ENCODE data around the gene INSL6.
"Not testable (repeated sequence)": the region's sequence is repeated elsewhere in the genome, so short reads cannot be mapped to it uniquely, and the experiment has no call there.

INSL6 gene, protein sequence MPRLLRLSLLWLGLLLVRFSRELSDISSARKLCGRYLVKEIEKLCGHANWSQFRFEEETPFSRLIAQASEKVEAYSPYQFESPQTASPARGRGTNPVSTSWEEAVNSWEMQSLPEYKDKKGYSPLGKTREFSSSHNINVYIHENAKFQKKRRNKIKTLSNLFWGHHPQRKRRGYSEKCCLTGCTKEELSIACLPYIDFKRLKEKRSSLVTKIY

DNA sequence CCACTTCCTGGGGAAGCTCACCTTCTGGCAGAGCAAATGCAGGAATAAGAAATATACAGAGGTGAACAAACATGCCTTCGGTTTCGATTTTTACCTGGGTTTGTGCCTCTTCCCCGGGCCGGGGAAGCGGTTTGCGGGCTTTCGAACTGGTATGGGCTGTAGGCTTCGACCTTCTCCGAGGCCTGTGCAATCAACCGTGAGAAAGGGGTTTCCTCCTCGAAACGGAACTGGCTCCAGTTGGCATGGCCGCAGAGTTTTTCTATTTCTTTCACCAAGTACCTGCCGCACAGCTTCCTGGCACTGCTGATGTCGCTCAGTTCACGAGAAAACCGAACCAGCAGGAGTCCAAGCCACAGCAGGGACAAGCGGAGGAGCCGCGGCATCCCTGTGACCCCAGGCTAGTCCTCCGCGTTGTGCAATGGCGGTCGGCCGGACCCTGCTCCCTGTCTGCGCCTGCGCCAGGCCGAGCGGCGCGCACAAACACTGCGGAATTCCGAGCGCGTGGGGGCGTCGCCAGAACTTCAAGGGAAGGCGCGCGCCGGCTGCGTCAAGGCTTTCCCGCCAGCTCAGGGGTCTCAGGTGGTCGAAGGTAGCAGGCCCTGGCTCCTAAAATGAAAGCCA, at the start of gene INSL6:
Gene INSL6, minus strand, starts transcription at position 420 of the 621 bp plus-strand sequence. Its CDS starts 37 bp downstream, at position 383.
- DNase-seq: no peak

DNA sequence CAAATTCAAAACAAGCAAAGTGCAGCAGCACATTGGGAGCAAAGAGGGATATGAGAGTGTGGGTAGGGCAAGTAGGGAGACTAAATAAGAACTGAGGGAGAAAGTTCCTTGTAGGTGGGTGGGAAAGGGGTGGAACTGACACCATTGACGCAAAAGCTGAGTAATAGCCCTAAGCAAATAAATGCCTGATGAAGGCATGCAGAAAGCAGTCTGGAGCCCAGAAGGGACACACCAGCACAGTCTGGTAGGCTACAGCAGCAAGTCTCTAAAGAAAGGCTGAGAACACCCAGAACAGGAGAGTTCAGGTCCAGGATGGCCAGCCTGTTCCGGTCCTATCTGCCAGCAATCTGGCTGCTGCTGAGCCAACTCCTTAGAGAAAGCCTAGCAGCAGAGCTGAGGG, 45.8 kb upstream of the INSL6 start, which contains the start of gene INSL4:
Gene INSL4, plus strand, starts transcription at position 208 of the 400 bp plus-strand sequence. Its CDS starts 105 bp downstream, at position 313.
- DNase-seq: no peak

DNA sequence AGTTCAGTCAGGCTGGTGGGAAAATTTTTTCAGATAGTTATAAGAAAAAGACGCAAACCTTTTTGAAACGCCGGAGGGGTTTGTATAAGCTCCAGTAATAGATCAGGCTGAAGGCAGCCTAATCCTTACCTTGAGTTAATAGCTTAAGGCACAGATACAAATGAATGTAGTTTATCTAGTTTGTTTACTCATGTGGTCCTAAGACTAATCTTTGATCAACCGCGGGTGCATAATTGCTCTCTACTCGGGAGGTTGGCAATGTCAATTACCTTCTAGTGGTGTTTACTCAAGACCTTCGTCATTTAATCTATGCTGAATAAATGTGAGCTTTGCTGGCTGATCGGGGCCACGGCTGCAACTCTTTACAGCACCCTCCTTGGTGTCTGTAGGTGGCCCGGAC, 45.1 kb upstream of the INSL6 start:
- no peak for DNase-seq

DNA sequence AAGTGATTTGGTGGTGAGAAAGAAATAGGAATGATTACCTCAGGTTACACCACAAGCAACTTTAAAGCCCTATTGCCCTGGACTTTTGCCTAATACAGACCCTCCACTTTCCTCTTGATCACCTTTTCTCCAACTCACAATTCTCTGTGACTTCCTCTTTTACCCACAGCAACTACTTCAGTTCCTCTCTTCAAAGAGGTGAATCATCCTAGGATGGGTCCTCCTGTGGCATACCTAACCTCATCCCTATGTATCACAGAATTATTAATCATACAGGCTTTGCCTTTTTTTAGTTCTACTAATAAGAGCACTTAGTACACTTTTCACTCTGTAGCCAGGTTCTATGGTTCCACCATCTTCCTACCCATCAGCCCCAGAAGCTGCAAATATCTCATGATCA, 19.6 kb upstream of the INSL6 start:
- DNase-seq: no peak

DNA sequence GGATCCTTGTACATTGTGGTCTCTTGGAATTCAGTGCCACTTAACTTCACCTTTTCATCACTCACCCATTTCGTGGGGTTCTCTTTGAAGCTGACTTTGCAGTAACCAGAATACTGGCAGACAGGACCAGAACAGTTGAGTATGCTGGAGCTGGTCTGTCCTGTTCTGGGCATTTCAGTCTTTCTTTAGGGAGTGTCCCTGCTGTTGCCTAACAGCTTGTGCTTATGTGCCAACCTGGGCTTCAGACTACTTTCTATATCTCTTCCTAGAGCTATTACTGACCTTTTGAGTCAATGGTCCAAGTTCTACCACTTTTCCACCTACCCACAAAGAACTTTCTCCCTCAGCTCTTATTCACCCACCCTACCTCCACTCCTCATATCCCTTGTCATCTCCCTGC, 10.0 kb upstream of the INSL6 start:
- no peak for DNase-seq

DNA sequence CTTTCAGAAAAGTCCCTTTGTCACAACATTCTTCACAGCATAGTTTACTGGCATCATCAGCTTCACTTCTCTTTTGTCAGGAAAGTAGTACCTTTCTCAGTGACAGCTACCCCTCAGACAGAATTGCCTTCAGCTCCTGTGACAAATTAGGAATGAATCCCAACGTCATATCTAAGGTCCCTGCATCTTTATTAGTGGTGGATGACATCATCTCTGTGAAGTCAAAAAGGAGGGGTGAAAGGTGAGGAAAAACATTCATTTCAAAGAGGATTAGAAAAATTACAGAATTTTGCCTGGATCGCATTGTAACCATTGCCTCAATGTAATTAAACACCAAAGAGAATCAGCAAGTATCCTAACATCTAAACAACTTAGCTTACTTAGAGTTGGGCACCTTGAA, 7.9 kb upstream of the INSL6 start:
- DNase-seq: no peak

DNA sequence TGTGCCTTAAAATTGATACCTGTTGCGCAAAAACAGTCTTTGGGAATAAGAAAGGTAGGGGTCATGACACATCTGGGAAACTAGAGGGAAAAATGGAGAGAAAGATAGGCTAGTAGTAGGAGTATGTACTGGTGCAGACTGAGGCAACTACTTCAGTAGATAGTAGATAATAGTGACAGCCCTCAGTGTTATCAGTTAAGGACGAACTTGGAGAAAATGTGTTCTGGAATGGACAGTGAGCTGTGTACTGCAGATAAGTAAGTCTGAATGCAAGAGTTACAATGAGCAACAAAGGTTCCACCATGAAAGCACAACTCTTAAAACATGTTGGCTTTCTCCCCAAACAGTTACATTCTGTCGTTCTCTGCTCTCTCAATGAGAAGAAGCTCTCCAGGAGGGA, 6.5 kb upstream of the INSL6 start:
- DNase-seq: no peak

DNA sequence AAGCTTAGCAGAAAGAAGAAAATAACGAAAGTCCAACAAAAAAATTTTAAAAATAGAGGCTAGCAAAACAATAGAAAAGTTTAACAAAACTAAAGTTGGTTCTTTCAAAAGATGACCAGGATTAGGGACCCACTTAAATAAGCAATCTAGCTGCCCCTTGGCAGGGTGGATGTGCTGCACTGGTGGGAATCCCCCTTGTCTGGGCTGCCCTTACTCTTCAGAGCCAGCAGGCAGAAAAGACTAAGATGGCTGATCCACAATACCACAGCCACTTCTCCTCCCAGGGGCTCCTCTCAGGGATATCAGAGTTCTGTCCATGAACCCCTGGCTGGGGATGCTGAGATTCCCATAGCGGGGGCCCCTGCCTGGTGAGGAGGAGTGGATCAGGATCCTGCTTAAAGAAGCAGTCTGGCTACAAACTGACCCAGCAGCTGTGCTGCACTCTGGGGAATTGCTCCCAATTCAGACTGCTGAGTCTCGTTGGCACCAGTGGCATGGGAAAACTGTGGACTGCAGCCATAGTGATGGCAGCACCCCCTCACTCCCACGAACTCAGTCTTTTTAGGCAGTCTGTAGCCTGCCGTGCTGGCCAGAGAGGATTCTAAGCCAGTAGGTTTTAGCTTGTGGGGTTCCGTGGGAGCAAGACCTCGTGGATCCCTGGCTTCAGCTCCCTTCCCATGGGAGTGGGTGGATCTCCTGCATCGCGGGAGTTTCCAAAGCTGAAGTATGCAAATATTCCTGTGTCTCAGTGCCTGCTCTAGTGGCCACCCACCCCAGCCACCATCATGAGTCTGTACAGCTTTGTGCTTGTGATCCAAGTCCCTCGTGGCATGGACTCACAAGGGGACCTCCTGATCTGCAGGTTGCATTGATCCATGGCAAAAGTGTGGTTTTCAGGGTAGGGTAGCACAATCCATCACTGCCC, 2.9 kb upstream of the INSL6 start:
- DNase-seq: no peak

DNA sequence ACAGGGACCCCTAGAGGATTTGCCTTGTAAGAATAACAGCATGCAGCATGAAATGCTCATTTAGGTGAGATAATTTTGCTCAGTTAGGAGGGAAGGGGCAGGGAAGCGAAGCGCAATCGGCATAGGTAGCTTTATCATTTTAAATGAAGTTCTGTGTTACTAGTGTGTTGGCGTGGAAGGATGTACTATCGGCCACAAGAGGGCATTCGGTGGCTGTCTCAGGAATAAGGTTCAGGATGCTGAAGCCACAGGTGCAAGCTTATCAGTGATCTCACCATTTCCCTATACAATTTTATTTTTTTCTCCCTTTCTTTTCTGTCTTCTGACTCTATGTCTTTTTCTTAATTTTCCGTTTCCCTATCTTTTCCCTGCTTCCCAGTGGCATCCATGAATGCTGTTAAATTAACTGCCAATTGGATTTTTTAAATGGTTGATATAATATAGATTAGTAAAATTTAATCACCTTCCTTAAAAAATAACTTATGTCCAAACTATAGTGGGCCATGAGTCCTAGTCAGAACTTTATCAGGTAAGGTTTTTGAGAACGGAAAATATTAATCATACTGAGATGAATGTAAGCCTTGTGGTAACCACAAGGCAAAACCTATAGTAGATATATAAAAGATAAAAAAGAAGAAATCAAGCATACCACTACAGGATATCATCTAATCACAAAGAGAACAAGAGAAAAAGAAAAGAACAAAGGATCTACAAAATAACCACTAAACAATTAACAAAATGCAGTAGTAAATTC, 1.2 kb upstream of the INSL6 start:
- peak; percentile 67 for DNase-seq

DNA sequence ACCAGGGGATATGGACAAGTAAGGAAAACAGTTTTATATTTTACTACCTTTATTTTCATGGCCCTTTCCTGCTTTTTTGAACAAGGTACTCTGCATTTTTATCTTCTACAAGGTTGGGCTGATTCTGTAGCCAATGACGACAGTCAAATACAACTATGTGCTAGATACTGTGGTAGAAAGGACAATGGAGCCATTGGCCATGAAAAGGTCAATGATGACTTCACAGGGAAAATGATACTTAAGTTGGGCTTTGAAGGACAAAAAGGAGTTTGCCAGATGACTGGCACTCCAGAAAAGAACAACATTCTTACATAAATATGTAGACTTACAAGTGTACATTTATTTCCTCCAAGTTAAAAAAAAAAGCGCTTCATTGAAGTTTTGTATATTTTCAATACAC, 663 bp downstream of the INSL6 start:
- DNase-seq: no peak

DNA sequence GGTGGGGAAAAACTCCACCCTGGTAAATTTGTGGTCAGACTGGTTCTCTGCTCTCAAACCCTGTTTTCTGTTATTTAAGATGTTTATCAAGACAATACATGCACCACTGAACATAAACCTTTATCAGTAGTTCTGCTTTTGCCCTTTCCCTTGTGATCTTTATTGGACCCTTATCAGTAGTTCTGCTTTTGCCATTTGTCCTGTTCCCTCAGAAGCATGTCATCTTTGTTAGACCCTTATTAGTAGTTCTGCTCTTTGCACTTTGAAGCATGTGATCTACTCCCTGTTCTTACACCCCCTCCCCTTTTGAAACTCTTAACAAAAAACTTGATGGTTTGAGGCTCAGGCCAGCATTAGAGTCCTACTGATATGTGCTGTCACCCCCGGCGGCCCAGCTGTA, 4.8 kb downstream of the INSL6 start:
- DNase-seq: not testable (repeated sequence)

DNA sequence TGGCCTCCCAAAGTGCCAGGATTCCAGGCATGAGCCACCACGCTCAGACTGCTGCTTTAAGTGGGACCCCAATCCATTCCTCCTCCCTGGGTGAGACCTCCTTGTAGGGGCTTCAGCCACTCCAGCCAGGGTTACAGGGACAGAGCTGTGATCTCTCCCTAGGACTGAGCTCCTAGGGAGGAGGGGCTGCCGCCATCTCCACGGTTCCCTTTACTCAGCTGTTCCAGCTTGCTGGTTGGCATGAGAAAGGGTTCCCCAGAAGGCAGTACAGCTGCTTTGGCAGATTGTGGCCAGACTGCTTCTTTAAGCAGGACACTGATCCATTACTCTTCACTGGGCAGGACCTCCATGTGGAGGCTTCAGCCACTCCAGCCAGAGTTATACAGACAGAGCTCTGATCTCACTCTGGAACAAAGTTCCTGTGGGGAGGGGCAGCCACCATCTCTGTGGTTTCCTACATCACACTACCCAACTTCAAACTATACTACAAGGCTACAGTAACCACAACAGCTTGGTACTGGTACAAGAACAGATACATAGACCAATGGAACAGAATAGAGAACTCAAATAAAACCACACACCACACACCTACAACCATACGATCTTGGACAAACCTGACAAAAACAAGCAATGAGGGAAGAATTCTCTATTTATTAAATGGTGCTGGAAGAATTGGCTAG, 7.2 kb downstream of the INSL6 start:
- no peak for DNase-seq

DNA sequence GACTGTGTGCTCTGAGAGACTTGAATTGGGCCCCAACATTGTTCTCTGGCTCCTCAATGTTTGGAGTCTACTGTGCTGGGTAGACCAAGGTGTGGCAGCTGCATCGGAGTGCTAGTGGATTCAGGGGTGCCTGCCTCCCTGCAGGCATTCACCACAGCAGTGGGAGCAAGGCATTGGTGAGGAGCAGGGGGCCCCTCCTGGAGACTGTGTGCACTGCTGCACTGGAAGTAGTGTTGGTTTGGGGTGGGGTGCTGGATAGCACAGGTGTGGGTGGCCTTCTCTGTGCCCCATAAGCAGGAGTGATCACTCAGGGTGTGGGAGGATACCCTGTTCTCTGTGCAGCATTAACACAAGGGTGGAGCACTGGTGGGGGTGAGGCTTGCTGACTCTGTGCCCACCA, 39.2 kb downstream of the INSL6 start:
- DNase-seq: no peak

DNA sequence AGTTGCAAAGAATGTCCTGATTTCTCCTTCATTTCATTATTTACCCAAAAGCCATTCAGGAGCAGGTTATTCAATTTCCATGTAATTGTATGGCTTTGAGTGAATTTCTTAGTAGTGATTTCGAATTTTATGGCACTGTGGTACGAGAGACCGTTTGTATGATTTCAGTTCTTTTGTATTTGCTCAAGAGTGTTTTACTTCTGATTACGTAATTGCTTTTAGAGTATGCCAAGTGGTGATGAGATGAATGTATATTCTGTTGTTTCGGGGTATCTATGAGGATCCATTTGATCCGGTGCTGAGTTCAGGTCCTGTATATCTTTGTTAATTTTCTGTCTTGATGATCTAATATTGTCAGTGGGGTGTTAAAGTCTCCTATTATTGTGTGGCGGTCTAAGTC, 41.2 kb downstream of the INSL6 start:
- no peak for DNase-seq

DNA sequence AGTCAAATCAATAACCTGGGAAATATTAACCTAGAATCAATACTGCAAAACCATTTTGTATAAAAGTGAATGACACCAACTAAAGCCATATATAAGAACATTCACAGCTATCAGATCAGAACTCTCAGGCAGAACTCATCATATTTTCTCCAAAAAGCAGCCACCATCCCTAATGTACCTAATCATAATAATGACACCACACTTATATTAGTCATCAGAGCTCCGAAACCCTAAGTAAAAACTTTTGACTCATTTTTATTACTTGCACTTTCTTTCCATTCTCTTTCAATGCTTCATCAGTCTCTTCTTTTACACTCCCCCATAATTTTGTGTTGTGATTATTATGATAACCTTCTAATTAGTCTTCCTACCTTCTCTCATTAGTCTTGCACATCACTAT, 45.3 kb downstream of the INSL6 start:
- DNase-seq: no peak

DNA sequence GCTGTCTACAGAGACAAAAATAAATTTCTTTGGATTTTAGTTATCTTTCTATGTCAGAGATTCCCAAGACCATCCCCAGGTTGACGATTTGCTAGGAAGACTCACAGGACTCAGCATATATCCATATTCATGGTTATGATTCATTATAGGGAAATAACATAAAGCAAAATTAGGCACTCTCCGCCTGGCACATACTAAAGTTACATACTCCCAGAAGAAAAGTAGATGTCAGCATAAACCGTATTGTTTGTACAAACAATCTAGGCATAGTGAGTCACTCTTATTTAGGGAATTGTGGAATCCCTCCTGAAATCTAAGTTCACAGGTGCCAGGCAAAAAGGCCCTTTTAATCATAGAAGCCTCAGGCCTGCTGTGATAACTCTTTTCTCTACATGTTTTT, 62.9 kb downstream of the INSL6 start:
- DNase-seq: no peak

DNA sequence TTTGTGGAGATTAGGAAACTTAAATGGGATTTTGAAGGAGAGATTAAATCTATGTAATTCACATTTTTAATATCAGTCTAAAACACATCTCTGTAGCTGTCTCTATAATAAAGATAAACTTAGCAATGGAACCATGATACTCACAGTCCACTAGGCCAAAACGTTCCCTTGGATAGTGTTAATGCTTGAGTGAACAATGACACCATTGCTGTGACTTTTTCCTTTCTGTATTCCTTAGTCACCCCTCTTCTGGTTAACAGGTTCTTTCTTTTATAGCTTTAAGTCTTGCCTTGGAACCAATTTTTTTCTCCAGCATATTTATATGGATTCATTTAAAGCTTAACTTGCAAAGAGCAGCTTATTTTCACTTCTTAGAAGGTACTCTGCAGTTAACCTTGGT, 63.3 kb downstream of the INSL6 start:
- DNase-seq: no peak

DNA sequence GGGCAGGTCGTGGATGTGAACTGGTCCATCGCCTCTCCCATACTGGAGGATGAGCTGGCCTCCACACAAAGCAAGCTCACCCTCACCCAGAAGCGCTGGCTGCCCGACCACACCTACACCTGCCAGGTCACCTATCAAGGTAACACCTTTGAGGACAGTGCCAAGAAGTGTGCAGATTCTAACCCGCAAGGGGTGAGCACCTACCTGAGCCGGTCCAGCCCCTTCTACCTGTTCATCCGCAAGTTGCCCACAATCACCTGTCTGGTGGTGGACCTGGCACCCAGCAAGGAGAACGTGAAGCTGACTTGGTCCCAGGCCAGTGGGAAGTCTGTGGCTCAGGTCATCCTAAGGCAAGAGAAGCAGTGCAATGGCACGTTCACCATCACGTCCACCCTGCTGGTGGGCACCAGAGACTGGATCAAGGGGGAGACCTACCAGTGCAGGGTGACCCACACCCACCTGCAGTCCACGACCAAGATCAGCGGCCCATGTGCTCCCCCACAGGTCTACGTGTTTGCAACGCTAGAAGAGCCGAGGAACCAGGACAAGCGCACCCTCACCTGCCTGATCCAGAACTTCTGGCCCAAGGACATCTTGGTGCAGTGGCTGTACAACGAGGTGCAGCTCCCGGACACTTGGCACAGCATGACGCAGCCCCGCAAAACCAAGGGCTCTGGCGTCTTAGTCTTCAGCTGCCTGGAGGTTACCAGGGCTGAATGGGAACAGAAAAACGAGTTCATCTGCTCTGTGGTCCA, 71.3 kb downstream of the INSL6 start:
- DNase-seq: no peak
